ENCODE measurements around the gene CYP4A22. TPM values are rescaled to one million over a fixed set of nuclear protein-coding genes. Genes with fewer than 3 reads are reported as not detected.

The CYP4A22 gene
- total and polyA plus RNA-seq, 9 of the 15 experiments (the other 6 are each of a cell fraction or from before 2014, with no cell fraction given) = 0.07 TPM; not detected in 8

DNA sequence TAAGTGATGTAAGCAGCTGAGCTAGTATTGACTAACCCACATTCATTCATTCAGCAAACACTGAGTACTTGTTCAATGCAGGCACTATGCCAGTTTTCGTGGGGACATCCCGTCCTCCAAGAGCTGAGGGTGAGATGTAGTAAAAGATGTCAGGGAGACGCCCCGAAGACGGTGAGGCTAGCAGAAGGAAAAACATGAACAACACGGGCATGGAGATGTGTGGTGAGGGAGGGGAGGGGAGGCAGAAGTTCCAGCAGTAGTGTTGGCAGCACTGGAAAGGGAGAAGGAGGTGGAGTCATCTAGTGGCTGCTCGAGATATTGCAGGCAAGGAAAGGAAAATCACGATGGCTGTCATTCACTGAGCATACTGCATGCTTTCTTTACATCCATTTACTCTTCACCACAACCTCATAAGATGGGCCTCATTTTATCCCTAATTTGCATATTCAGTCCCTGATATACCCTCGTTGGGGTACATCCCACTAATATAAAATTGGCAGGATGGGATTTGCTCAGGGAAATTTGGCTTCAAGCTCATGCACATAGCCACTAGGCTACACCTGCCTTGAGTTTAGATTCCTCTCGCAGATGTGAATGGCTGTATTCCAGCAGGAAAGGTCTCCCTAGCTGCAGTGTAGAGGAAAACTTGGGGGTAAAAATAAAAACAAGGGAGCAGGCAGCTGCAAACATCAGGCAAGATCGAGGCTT lies 38.1 kb downstream of the CYP4A22 start (continued):
- TF ChIP-seq HMGN3 (IDR thresholded peaks at IDR 0.05; ENCODE audit: borderline replicate concordance, extremely low read depth, insufficient read length, low read depth, low read length) (no peak), SMAD1 (IDR thresholded peaks at IDR 0.05; ENCODE audit: low read depth, low read length, partially characterized antibody) (no peak), FOXK1 (CRISPR knock-in tag; IDR thresholded peaks at IDR 0.05; ENCODE audit: borderline replicate concordance) (no peak), NEUROD1 (IDR thresholded peaks at IDR 0.05; ENCODE audit: borderline replicate concordance, low read depth, low read length, partially characterized antibody) (no peak), LARP7 (IDR thresholded peaks at IDR 0.05) (no peak), ZBED1 (IDR thresholded peaks at IDR 0.05) (no peak), ZNF717 (CRISPR knock-in tag; IDR thresholded peaks at IDR 0.05) (no peak), TBL1XR1 (IDR thresholded peaks at IDR 0.05; ENCODE audit: low read length in 2 of 2) (no peak), ELF1 (tag; IDR thresholded peaks at IDR 0.05) (no peak), OTX1 (CRISPR knock-in tag; IDR thresholded peaks at IDR 0.05) (peak; percentile 86), ZNF398 (CRISPR knock-in tag; IDR thresholded peaks at IDR 0.05) (no peak), TOE1 (IDR thresholded peaks at IDR 0.05; ENCODE audit: borderline replicate concordance) (no peak), TOE1 (CRISPR knock-in tag; IDR thresholded peaks at IDR 0.05; ENCODE audit: borderline replicate concordance, low read depth) (no peak), CSDE1 (IDR thresholded peaks at IDR 0.05) (no peak), POLR2H (tag; IDR thresholded peaks at IDR 0.05; ENCODE audit: low read depth) (no peak), JUN (IDR thresholded peaks at IDR 0.05; ENCODE audit: borderline replicate concordance, low read depth, low read length) (no peak; the same call in 1 of the 2 replicates), JUN (CRISPR knock-in tag; IDR thresholded peaks at IDR 0.05; ENCODE audit: borderline replicate concordance) (no peak), TAF1 (IDR thresholded peaks at IDR 0.05; ENCODE audit: control insufficient read depth, extremely low read depth, insufficient read depth, low read length, severe bottlenecking) (no peak), HNRNPK (IDR thresholded peaks at IDR 0.05; ENCODE audit: low read depth, low read length, poor library complexity, severe bottlenecking) (no peak), ZNF134 (CRISPR knock-in tag; conservative IDR thresholded peaks at IDR 0.05) (no peak), ZNF324 (CRISPR knock-in tag; IDR thresholded peaks at IDR 0.05) (no peak), E2F3 (CRISPR knock-in tag; IDR thresholded peaks at IDR 0.05) (no peak), PRMT5 (CRISPR knock-in tag; IDR thresholded peaks at IDR 0.05) (no peak)
- TF ChIP-seq, protein P1, sequence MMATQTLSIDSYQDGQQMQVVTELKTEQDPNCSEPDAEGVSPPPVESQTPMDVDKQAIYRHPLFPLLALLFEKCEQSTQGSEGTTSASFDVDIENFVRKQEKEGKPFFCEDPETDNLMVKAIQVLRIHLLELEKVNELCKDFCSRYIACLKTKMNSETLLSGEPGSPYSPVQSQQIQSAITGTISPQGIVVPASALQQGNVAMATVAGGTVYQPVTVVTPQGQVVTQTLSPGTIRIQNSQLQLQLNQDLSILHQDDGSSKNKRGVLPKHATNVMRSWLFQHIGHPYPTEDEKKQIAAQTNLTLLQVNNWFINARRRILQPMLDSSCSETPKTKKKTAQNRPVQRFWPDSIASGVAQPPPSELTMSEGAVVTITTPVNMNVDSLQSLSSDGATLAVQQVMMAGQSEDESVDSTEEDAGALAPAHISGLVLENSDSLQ (IDR thresholded peaks at IDR 0.05) = peak; percentile 82
- TF ChIP-seq, protein P2, sequence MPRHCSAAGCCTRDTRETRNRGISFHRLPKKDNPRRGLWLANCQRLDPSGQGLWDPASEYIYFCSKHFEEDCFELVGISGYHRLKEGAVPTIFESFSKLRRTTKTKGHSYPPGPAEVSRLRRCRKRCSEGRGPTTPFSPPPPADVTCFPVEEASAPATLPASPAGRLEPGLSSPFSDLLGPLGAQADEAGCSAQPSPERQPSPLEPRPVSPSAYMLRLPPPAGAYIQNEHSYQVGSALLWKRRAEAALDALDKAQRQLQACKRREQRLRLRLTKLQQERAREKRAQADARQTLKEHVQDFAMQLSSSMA (CRISPR knock-in tag; IDR thresholded peaks at IDR 0.05) = no peak
- TF ChIP-seq, protein P3, sequence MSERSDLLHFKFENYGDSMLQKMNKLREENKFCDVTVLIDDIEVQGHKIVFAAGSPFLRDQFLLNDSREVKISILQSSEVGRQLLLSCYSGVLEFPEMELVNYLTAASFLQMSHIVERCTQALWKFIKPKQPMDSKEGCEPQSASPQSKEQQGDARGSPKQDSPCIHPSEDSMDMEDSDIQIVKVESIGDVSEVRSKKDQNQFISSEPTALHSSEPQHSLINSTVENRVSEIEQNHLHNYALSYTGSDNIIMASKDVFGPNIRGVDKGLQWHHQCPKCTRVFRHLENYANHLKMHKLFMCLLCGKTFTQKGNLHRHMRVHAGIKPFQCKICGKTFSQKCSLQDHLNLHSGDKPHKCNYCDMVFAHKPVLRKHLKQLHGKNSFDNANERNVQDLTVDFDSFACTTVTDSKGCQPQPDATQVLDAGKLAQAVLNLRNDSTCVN (CRISPR knock-in tag; IDR thresholded peaks at IDR 0.05) = no peak

All from K562 (cell line).